H1 (cell line): Measurements from ENCODE around the gene PCDHB15. TPM values are rescaled to one million over a fixed set of nuclear protein-coding genes. Genes with fewer than 3 reads are reported as not detected.

Experiments used
- CTCF ChIA-PET: fragments of 300-600 bp; sonication (Branson Sonifier 250); formaldehyde crosslinking; loops from one replicate; lab custom pipeline; 2021; ENCODE audit not compliant: partially characterized antibody; lab: Charles Lee
- POLR2A ChIA-PET: fragments of 300-600 bp; sonication (Branson Sonifier 250); formaldehyde crosslinking; loops from one replicate; lab custom pipeline; 2021; ENCODE audit warnings: inconsistent platforms; ENCODE audit not compliant: partially characterized antibody; lab: Charles Lee
- DNase-seq, 2 experiments: peaks; one replicate each; pipeline versions ENCODE4 v3.0.0 to v3.0.0-alpha.2; 2010 to 2022; ENCODE audit warnings: low spot score in 2 of 2, low read depth in 1 of 2, mixed read lengths in 1 of 2
- FAIRE-seq: peaks from 2 replicates; lab custom pipeline; 2011; peaks lifted over from hg19 to GRCh38; lab: Jason Lieb, UNC
- H2AFZ ChIP-seq: 2 replicates; pipeline ENCODE4 v1.8.1; 2012; ENCODE audit warnings: low read length, inconsistent platforms
- H2AK5ac ChIP-seq: 2 replicates; pipeline ENCODE4 v1.6.1; 2013; ENCODE audit warnings: low read depth, low read length
- H2BK120ac ChIP-seq: replicated peaks from 2 replicates; pipeline ENCODE3; 2013; ENCODE audit warnings: low read depth, low read length, inconsistent platforms
- H2BK12ac ChIP-seq: 2 replicates; pipeline ENCODE4 v1.6.1; 2013; ENCODE audit warnings: low read depth, low read length
- H2BK15ac ChIP-seq: 2 replicates; pipeline ENCODE4 v1.6.1; 2013; ENCODE audit warnings: low read length
- H2BK20ac ChIP-seq: 2 replicates; pipeline ENCODE4 v1.6.1; 2013; ENCODE audit warnings: low read length
- H2BK5ac ChIP-seq: 2 replicates; pipeline ENCODE4 v1.6.1; 2013; ENCODE audit warnings: low read depth, low read length
- H3K14ac ChIP-seq: 2 replicates; pipeline ENCODE4 v1.6.1; 2013; ENCODE audit warnings: inconsistent platforms; ENCODE audit not compliant: insufficient read length
- H3K18ac ChIP-seq: 2 replicates; pipeline ENCODE4 v1.6.1; 2013; ENCODE audit warnings: low read length; ENCODE audit errors: extremely low read depth
- H3K23ac ChIP-seq: 2 replicates; pipeline ENCODE4 v1.6.1; 2013; ENCODE audit warnings: inconsistent platforms; ENCODE audit not compliant: insufficient read length
- H3K23me2 ChIP-seq: 2 replicates; pipeline ENCODE4 v1.6.1; 2013; ENCODE audit warnings: low read depth, low read length
- H3K27ac ChIP-seq: 2 replicates; pipeline ENCODE4 v1.6.1; 2011; ENCODE audit warnings: low read depth, low read length, inconsistent platforms
- H3K27me3 ChIP-seq, 4 experiments: replicated peaks in 1 of 4; 1 replicate in 1 of 4; 2 replicates in 3 of 4; pipeline versions ENCODE4 v1.6.1 to v1.8.1; 2011 to 2013; ENCODE audit warnings: low read length in 3 of 4, mild to moderate bottlenecking in 3 of 4, inconsistent platforms in 2 of 4, mixed read lengths in 2 of 4, moderate library complexity in 1 of 4; ENCODE audit not compliant: control insufficient read depth in 3 of 4, insufficient read depth in 3 of 4; ENCODE audit errors: extremely low read depth in 1 of 4
- H3K36me3 ChIP-seq, 4 experiments: 2 replicates each; pipeline versions ENCODE4 v1.6.1 to v1.8.1; 2011 to 2013; ENCODE audit warnings: mild to moderate bottlenecking in 4 of 4, low read length in 3 of 4, moderate library complexity in 2 of 4, control low read depth in 1 of 4, inconsistent platforms in 1 of 4; ENCODE audit not compliant: insufficient read depth in 4 of 4, control insufficient read depth in 2 of 4
- H3K4ac ChIP-seq: replicated peaks from 2 replicates; pipeline ENCODE3; 2013; ENCODE audit warnings: low read length, low read depth, mixed read lengths, inconsistent platforms; ENCODE audit not compliant: insufficient read length
- H3K4me1 ChIP-seq, 4 experiments: replicated peaks in 1 of 4; 1 replicate in 1 of 4; 2 replicates in 3 of 4; pipeline versions ENCODE4 v1.6.1 to v1.8.1; 2011 to 2013; ENCODE audit warnings: low read length in 3 of 4, inconsistent platforms in 2 of 4, mixed read lengths in 1 of 4; ENCODE audit not compliant: insufficient read depth in 4 of 4, control insufficient read depth in 3 of 4
- H3K4me2 ChIP-seq, 2 experiments: 2 replicates each; pipeline versions ENCODE4 v1.6.1 to v1.8.1; 2011 to 2013; ENCODE audit warnings: low read depth in 2 of 2, low read length in 2 of 2, control low read depth in 1 of 2, inconsistent platforms in 1 of 2, mild to moderate bottlenecking in 1 of 2; ENCODE audit not compliant: insufficient read depth in 1 of 2
- H3K4me3 ChIP-seq, 4 experiments: fragments of 200-600, 300-600 bp in 1 of 4; sonication (generic), shearing (Covaris generic), sonication (Bioruptor Twin) in 1 of 4; 2 replicates each; pipeline versions ENCODE4 v1.5.1 to v1.8.1; 2011 to 2016; ENCODE audit warnings: low read length in 4 of 4, low read depth in 3 of 4, control low read depth in 2 of 4, inconsistent platforms in 2 of 4, mild to moderate bottlenecking in 2 of 4, mixed read lengths in 1 of 4, moderate library complexity in 1 of 4; ENCODE audit not compliant: insufficient read depth in 2 of 4; ENCODE audit errors: extremely low read depth in 1 of 4
- H3K56ac ChIP-seq: replicated peaks from 2 replicates; pipeline ENCODE3; 2013; ENCODE audit warnings: low read depth, mild to moderate bottlenecking, mixed read lengths, low read length, inconsistent platforms; ENCODE audit not compliant: insufficient read length
- H3K79me1 ChIP-seq: 2 replicates; pipeline ENCODE4 v1.6.1; 2013; ENCODE audit warnings: low read depth, low read length, control low read depth
- H3K79me2 ChIP-seq, 2 experiments: 2 replicates each; pipeline versions ENCODE4 v1.6.1 to v1.8.1; 2012 to 2013; ENCODE audit warnings: low read length in 2 of 2, mild to moderate bottlenecking in 2 of 2, inconsistent platforms in 1 of 2; ENCODE audit not compliant: insufficient read depth in 2 of 2, control insufficient read depth in 1 of 2
- H3K9ac ChIP-seq, 4 experiments: replicated peaks in 1 of 4; 1 replicate in 1 of 4; 2 replicates in 3 of 4; pipeline versions ENCODE4 v1.6.1 to v1.8.1; 2011 to 2013; ENCODE audit warnings: low read depth in 3 of 4, low read length in 3 of 4, control low read depth in 2 of 4, mild to moderate bottlenecking in 2 of 4, moderate library complexity in 2 of 4, inconsistent platforms in 1 of 4; ENCODE audit errors: extremely low read depth in 1 of 4
- H3K9me3 ChIP-seq, 2 experiments: 2 replicates each; pipeline versions ENCODE4 v1.6.1 to v1.8.1; 2012 to 2013; ENCODE audit warnings: mild to moderate bottlenecking in 2 of 2, moderate library complexity in 2 of 2, control low read depth in 1 of 2, inconsistent platforms in 1 of 2, low read depth in 1 of 2, low read length in 1 of 2, mixed read lengths in 1 of 2; ENCODE audit not compliant: insufficient read depth in 2 of 2
- H4K20me1 ChIP-seq, 2 experiments: replicated peaks in 1 of 2; 2 replicates each; pipeline versions ENCODE3 to v1.8.1; 2011 to 2013; ENCODE audit warnings: inconsistent platforms in 2 of 2, low read length in 2 of 2, mild to moderate bottlenecking in 1 of 2; ENCODE audit not compliant: insufficient read depth in 2 of 2, control insufficient read depth in 1 of 2
- H4K5ac ChIP-seq: 2 replicates; pipeline ENCODE4 v1.6.1; 2013; ENCODE audit warnings: low read length, low read depth, mixed read lengths, inconsistent platforms; ENCODE audit not compliant: insufficient read length
- H4K8ac ChIP-seq: 2 replicates; pipeline ENCODE4 v1.8.0; 2013; ENCODE audit warnings: mild to moderate bottlenecking, moderate library complexity, low read length, inconsistent platforms; ENCODE audit not compliant: insufficient read depth; ENCODE audit errors: extremely low read depth
- H4K91ac ChIP-seq: replicated peaks from 2 replicates; pipeline ENCODE3; 2013; ENCODE audit warnings: low read length, mixed read lengths, inconsistent platforms; ENCODE audit not compliant: insufficient read length
- EP300 ChIP-seq, 2 experiments: IDR thresholded peaks; 1 replicate in 1 of 2; 2 replicates in 1 of 2; pipeline ENCODE4 v1.6.1; 2011 to 2012; ENCODE audit warnings: low read depth in 2 of 2, low read length in 2 of 2, mild to moderate bottlenecking in 2 of 2, borderline replicate concordance in 1 of 2, inconsistent platforms in 1 of 2, moderate library complexity in 1 of 2
- POLR2AphosphoS5 ChIP-seq: IDR thresholded peaks from 2 replicates; pipeline ENCODE4 v1.6.1; 2011; ENCODE audit warnings: low read depth, low read length
- RXRA ChIP-seq: IDR thresholded peaks from 2 replicates; pipeline ENCODE4 v1.6.1; 2011; ENCODE audit warnings: low read depth, mild to moderate bottlenecking, low read length, moderate library complexity; ENCODE audit not compliant: insufficient read depth
- SIN3A ChIP-seq, 2 experiments: IDR thresholded peaks in 1 of 2; conservative IDR thresholded peaks in 1 of 2; 2 replicates each; pipeline ENCODE4 v1.6.1; 2011 to 2012; ENCODE audit warnings: low read length in 2 of 2, improper control_type of control experiment in 1 of 2, low read depth in 1 of 2, mild to moderate bottlenecking in 1 of 2
- SIRT6 ChIP-seq: IDR thresholded peaks from one replicate; pipeline ENCODE4 v1.7.1; 2012; ENCODE audit warnings: low read length, inconsistent platforms
- SP4 ChIP-seq: IDR thresholded peaks from 2 replicates; pipeline ENCODE4 v1.6.1; 2012; ENCODE audit warnings: low read length, inconsistent platforms
- WGBS, 2 experiments: shearing (Covaris generic) in 1 of 2; methylation state at CpG; one replicate each; pipeline versions ENCODE4 v1.1.6 to v1.1.7; 2013 to 2015; ENCODE audit warnings: low lambda C conversion rate in 2 of 2, mixed read lengths in 2 of 2, inconsistent platforms in 1 of 2, low coverage in 1 of 2, missing lambda C conversion rate in 1 of 2; ENCODE audit not compliant: insufficient replicate concordance in 2 of 2, insufficient coverage in 1 of 2, insufficient read length in 1 of 2; ENCODE audit errors: extremely low coverage in 1 of 2, missing lambda C conversion rate in 1 of 2; 5-methylcytosine and 5-hydroxymethylcytosine counted together
- polyA plus RNA-seq, 7 experiments: library from polyadenylated mRNA; depleted of rRNA in 3 of 7; stranded (reverse) in 5 of 7; unstranded in 2 of 7; fragments of >200 nt in 5 of 7; fragments of 200-250 nt in 2 of 7; gene quantifications; 1 replicate in 5 of 7; 2 replicates in 1 of 7; 4 replicates in 1 of 7; pipeline versions ENCODE4 v1.2.1 to v1.2.3, GENCODE V29; 2011 to 2013; ENCODE audit warnings: missing spikeins in 2 of 7, mixed read lengths in 2 of 7
- total RNA-seq: library from RNA; stranded (reverse); fragmentation: NEBNext Ultra II Directional; extraction: Animal tissue kit (Norgen Biotek cat#: 25700); gene quantifications from 2 replicates; pipeline ENCODE4 v1.2.1, GENCODE V29; 2021

PCDHB15 gene
- total and polyA plus RNA-seq, 2 of the 8 experiments (the other 6 are each of a cell fraction or from before 2014, with no cell fraction given), result 2.8 to 4.0 TPM

- Histone ChIP-seq H3K36me3 (0 out of 8 replicates have a peak, but pooled peaks cover 0 to 3% (median 0%) of the 10 kb centered on the region in 4 experiments), H4K5ac (no peak overlapping the region), H3K9ac (no peak overlapping the region), H2BK15ac (no peak overlapping the region), H3K18ac (no peak overlapping the region), H3K56ac (no peak overlapping the region), H3K27ac (no peak overlapping the region), H3K23ac (no peak overlapping the region), H3K27me3 (no peaks in the 10 kb centered on the region), H3K23me2 (no peaks in the 10 kb centered on the region; the same call in 1 of the 2 replicates), H2AFZ (no peak overlapping the region), H2BK120ac (no peak overlapping the region), H4K8ac (no peak overlapping the region), H4K91ac (no peak overlapping the region), H2AK5ac (no peak overlapping the region), H4K20me1 (no peaks in the 10 kb centered on the region), H3K9me3 (peaks cover 5 to 29% of the 10 kb centered on the region in 2 experiments), H2BK5ac (no peak overlapping the region), H3K4me3 (no peak overlapping the region), H2BK20ac (no peak overlapping the region), H3K14ac (no peak overlapping the region), H3K79me2 (no peaks in the 10 kb centered on the region), H3K4ac (no peak overlapping the region), H2BK12ac (no peak overlapping the region), H3K4me1 (peaks cover 0 to 3% (median 0%) of the 10 kb centered on the region in 4 experiments; a peak in 1 of 7 replicates), H3K4me2 (no peak overlapping the region), H3K79me1 (no peaks in the 10 kb centered on the region)
- 93% methylated on average over 33 of the region's 43 CpGs; no CpG with 5 or more reads in 1 of the 2 experiments for WGBS, 2 experiments
- POLR2A ChIA-PET, result no interaction called here
- CTCF ChIA-PET, result interaction anchor here (1.9 kb wide), 1 partner anchor 49 kb away, joined by 6 read pairs; the partner anchor contains the start of gene PCDHB10
- DNase-seq, result no peak
- FAIRE-seq, result no peak
- TF ChIP-seq SIRT6 (no peak), EP300 (IDR thresholded peaks at IDR 0.05; ENCODE audit: borderline replicate concordance in 1 of 2, low read depth in 2 of 2, low read length in 2 of 2) (no peak), RXRA (no peak), SP4 (no peak), POLR2AphosphoS5 (no peak), SIN3A (conservative IDR thresholded peaks at IDR 0.05 in 1 of 2, IDR thresholded peaks at IDR 0.05 in 1 of 2; ENCODE audit: low read depth in 1 of 2, low read length in 2 of 2) (no peak)
- TF ChIP-seq, all 59 proteins: peak for 0
These were observed 3.7 kb upstream of the PCDHB15 start for GRCh38 chr5:141241496-141241895.
